Kidney (tissue), 11 donors: ENCODE results near the gene GLUD1. TPM values are rescaled to one million over a fixed set of nuclear protein-coding genes. Genes with fewer than 3 reads are reported as not detected.
"Not testable (repeated sequence)": the region's sequence is repeated elsewhere in the genome, so short reads cannot be mapped to it uniquely, and the experiment has no call there.

Source experiments
- DNase-seq, 5 donors: peaks; one replicate each; pipeline ENCODE4 v3.0.0-alpha.2; 2013 to 2020
- FAIRE-seq: peaks from 2 replicates; lab custom pipeline; 2012; peaks lifted over from hg19 to GRCh38; lab: Jason Lieb, UNC
- H3K27ac ChIP-seq, 2 donors: one replicate each; pipeline ENCODE4 v1.7.0; 2013; ENCODE audit warnings: low read depth in 2 of 2, low read length in 2 of 2, inconsistent platforms in 1 of 2
- H3K27me3 ChIP-seq: one replicate; pipeline ENCODE4 v1.7.1; 2013; ENCODE audit warnings: low read length, inconsistent platforms; ENCODE audit not compliant: control insufficient read depth, insufficient read depth
- H3K36me3 ChIP-seq, 3 donors: one replicate each; pipeline versions ENCODE4 v1.7.0 to v1.7.1; 2013; ENCODE audit warnings: low read length in 3 of 3, control low read depth in 1 of 3, inconsistent platforms in 1 of 3; ENCODE audit not compliant: insufficient read depth in 3 of 3, control insufficient read depth in 2 of 3
- H3K4me1 ChIP-seq, 3 donors: one replicate each; pipeline versions ENCODE4 v1.7.0 to v1.7.1; 2013; ENCODE audit warnings: low read length in 3 of 3, inconsistent platforms in 1 of 3, low read depth in 1 of 3; ENCODE audit not compliant: control insufficient read depth in 2 of 3, insufficient read depth in 2 of 3
- H3K4me3 ChIP-seq, 3 donors: one replicate each; pipeline versions ENCODE4 v1.7.0 to v1.8.1; 2013; ENCODE audit warnings: low read length in 3 of 3, control low read depth in 1 of 3, inconsistent platforms in 1 of 3
- H3K9ac ChIP-seq, 3 donors: one replicate each; pipeline versions ENCODE4 v1.7.0 to v1.7.1; 2013; ENCODE audit warnings: low read length in 3 of 3, control low read depth in 1 of 3, inconsistent platforms in 1 of 3
- H3K9me3 ChIP-seq, 3 donors: one replicate each; pipeline versions ENCODE4 v1.7.0 to v1.7.1; 2013; ENCODE audit warnings: low read length in 3 of 3, control low read depth in 1 of 3, inconsistent platforms in 1 of 3; ENCODE audit not compliant: control insufficient read depth in 2 of 3, insufficient read depth in 1 of 3
- intact Hi-C: fragments of 100-400 bp; cut with DNase I; formaldehyde crosslinking; loops from one replicate; pipeline ENCODE4 v1.11.1; 2022
- polyA plus RNA-seq: library from polyadenylated mRNA; stranded (reverse); fragments of 350-450 nt; fragmentation: Illumina TruSeq; extraction: RNeasy Lipid Tissue Mini Kit (QIAGEN cat#74804); gene quantifications from one replicate; pipeline ENCODE4 v1.2.3, GENCODE V29; 2014; ENCODE audit warnings: low read depth, low replicate concordance; ENCODE audit not compliant: insufficient read depth
- total RNA-seq: library from RNA; stranded (reverse); fragmentation: NEBNext Ultra II Directional; extraction: Animal tissue kit (Norgen Biotek cat#: 25700); gene quantifications from one replicate; pipeline ENCODE4 v1.2.1, GENCODE V29; 2021
- donor health status: control.
- donor health status: control.
- donor health status: DM: yes; HTN: yes; CAD: no.
- donor health status: Normal renal cell carcinoma (clear cell type).

GLUD1 gene
- total and polyA plus RNA-seq, 2 donors from 2014 or later = 162 to 346 TPM

DNA sequence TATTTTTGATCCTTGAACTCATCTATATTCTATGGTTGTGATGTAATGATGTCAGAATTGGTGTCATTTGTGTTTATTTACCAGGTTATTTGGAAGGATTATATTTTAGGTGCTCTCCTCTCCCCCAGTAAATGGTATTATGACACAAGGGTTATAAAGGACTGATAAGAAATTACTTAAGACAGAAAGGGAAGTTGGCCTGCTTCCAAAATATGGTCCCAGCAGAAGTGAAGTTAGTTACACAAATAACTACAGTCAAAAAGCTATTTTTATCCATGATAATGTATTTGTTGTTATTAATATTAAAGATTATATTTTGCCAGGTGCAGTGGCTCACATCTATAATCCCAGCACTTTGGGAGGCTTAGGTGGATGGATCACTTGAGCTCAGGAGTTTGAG is 37.5 kb upstream of the GLUD1 start:
- not testable (repeated sequence) for H3K27ac ChIP-seq, FAIRE-seq

DNA sequence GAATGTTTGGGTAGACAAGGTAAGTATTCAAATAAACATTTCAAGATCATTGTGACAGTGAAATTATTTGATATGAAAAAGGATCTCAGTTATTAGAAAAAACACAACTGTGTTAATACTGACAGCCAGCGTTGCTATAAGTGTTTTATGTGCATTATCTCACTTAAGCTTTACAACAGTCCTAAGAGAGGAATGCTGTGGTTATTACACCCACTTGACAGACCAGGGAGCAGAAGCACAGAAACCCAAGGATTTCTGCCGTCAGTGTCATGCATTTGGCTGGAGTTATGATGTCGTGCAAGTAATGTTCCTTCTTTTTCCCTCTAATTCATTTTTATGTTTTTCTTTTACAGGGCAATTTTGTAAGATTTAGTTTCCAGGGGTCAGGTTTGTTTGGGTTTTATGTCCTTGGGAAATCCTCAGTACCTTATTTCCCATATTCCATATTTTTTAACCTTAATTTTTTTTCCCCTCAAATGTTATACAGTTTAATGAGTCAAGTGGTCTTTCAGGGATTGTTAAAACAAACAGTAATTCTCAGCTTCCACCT is 33.0 kb upstream of the GLUD1 start:
- H3K27ac ChIP-seq, H3K9ac ChIP-seq, H3K4me3 ChIP-seq, FAIRE-seq, H3K27me3 ChIP-seq, H3K36me3 ChIP-seq, H3K4me1 ChIP-seq, DNase-seq, H3K9me3 ChIP-seq, intact Hi-C loops: not testable (repeated sequence)

More for the DNA sequence above, 37.5 kb upstream of the GLUD1 start:
- DNase-seq = peak in 1 of 5 donors; percentile 23
- H3K4me1 ChIP-seq, H3K4me3 ChIP-seq, intact Hi-C loops, H3K9me3 ChIP-seq, H3K36me3 ChIP-seq, H3K27me3 ChIP-seq, H3K9ac ChIP-seq: not testable (repeated sequence)

DNA sequence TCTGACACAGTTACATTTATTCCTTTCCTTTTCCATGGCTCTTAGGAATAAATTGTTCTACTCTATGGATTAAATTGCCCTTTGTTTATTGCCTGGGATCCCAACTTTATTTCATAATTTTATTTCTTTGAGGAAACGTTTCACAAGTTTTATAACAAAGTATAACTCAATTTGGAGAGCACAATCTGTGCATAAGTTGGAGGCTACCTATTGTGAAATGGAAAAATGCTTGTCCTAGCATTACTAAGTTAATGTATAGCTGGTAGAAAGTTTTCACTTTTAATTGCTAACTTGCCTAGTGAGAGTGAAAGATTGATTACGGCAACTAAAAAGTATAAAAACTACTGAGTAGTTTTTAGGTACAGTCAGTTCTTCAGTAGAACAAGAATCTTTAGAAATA is 32.4 kb upstream of the GLUD1 start:
- H3K4me1 ChIP-seq, H3K9ac ChIP-seq, H3K9me3 ChIP-seq, H3K27me3 ChIP-seq, FAIRE-seq, intact Hi-C loops, H3K27ac ChIP-seq, H3K4me3 ChIP-seq, DNase-seq, H3K36me3 ChIP-seq: not testable (repeated sequence)

DNA sequence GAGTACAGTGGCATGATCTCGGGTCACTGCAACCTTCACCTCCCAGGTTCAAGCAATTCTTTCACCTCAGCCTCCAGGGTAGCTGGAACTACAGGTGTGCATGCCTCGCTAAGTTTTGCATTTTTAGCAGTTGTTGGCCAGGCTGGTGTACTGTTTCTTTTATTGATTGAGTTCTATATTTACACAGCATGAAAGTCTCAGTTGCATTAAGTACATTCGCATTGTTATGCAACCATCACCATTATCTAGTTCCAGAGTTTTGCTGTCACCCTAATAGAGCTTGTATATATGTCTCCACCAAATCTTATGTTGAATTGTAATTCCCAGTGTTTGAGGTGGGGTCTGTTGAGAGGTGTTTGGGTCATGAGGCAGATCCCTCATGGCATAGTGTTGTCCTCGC is 28.7 kb upstream of the GLUD1 start:
- H3K36me3 ChIP-seq, FAIRE-seq, H3K27me3 ChIP-seq, DNase-seq, H3K9me3 ChIP-seq, H3K9ac ChIP-seq, H3K27ac ChIP-seq, H3K4me1 ChIP-seq, intact Hi-C loops, H3K4me3 ChIP-seq: not testable (repeated sequence)

DNA sequence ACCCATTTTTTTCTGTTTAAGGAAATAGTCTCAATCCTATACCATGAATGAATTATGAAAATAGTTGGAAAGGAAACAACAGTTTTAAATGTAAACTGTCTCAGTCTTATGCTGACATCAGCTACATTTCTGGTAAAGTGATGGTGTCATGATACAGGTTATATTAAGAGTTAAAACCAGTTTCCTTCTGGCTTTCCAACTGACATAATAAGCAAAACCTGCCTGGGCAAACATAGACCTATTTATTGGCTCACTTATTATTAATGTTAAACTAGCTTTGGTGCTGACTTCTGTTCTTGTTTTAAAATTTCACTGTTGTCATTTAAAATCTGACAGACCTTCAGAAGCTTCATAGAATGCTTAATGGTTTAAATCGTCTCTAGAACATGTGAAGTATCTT is 24.4 kb upstream of the GLUD1 start:
- H3K4me1 ChIP-seq, intact Hi-C loops, H3K27ac ChIP-seq, FAIRE-seq, H3K9me3 ChIP-seq, H3K9ac ChIP-seq, H3K27me3 ChIP-seq, DNase-seq, H3K36me3 ChIP-seq, H3K4me3 ChIP-seq: not testable (repeated sequence)

DNA sequence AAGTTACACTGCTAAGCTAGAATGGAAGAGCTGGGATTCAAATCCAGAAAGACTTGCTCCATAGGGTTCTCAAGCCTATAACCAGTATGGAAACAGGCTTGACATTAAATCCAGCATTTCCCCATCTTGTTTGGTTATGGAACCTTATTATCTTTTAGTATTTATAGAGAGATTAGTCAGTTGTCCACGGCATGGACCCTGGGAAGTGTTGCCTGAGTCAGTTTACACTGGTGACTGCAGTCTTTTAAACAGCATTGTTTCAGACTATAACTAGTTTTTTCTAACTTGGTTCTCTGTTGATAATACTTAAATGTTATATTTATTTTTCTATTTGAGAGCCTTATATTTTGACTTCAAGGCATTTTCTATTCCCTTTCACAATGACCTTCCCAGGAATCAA is 23.5 kb upstream of the GLUD1 start:
- H3K36me3 ChIP-seq, H3K27me3 ChIP-seq, H3K27ac ChIP-seq, intact Hi-C loops, H3K4me1 ChIP-seq, H3K4me3 ChIP-seq, DNase-seq, H3K9ac ChIP-seq, FAIRE-seq, H3K9me3 ChIP-seq: not testable (repeated sequence)
